Tongue (tissue), 2 donors: Measurements from ENCODE around the gene PDGFD. TPM values are rescaled to one million over a fixed set of nuclear protein-coding genes. Genes with fewer than 3 reads are reported as not detected.

Experiments used
- DNase-seq: peaks from one replicate; pipeline ENCODE4 v3.0.0-alpha.2; 2015
- total RNA-seq: library from RNA; depleted of rRNA; stranded (reverse); fragments of >200 nt; gene quantifications from one replicate; pipeline ENCODE4 v1.2.3, GENCODE V29; 2014

PDGFD gene
- total RNA-seq, 1 donor from 2014 or later, result 9.5 TPM

DNA sequence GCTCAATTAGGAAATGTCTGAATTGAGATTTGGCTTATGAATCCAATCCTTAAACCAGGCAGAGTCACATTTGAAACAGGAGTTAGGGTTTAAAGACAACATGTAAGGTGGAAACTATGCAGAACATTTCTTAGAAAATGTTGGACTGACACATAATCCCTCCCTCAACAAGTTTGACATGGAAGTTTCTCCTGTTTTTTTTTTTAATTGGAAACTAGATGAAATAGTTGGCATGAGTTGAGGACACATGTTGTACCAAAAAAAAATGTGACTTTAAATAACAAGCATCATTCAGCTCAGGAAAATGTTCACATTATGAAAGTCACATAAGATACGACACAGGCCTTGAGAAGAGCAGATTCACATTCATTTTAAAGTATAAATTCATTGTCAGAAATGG is 282.4 kb downstream of the PDGFD start:
- DNase-seq, result peak; percentile 69

DNA sequence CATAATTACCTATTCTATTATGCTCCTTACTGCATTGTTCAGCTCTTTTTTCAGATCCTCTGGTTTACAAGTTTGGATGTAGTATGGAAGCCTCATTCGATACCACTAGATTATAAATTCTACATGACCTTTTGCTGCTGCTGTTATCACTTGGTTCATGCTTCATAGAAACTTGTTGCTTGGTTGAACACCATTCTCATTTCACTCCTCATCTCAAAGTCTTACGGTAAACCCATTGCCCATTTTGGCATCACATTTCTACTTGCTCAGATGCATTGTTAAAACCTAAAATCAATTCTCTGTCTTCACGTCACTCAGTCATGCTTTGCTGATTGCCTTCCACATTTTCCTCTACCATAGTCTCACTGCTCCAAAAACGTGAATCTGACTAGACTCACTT is 283.0 kb downstream of the PDGFD start:
- DNase-seq, result no peak

GRCh38 chr11:103878646-103879045 is 285.3 kb downstream of the PDGFD start:
- no peak for DNase-seq

DNA sequence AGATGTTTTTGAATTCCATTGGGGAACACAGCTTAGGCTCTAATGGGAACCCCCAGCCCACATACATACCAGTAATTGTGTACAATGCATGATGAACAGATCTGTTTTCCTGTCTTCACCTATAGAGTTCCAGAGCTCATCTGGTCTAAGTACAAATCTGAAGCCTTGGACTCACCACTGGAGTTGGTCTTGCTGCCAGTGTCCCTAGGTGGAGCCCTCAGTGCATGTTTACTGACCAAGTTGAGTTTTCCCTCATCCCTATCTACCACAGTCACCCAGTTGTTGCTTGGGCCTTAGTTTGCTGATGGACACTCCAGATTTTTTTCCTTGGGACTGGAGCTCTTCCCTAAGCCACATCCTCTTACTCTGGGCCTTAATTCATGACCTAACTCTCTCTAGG is 286.7 kb downstream of the PDGFD start:
- no peak for DNase-seq

DNA sequence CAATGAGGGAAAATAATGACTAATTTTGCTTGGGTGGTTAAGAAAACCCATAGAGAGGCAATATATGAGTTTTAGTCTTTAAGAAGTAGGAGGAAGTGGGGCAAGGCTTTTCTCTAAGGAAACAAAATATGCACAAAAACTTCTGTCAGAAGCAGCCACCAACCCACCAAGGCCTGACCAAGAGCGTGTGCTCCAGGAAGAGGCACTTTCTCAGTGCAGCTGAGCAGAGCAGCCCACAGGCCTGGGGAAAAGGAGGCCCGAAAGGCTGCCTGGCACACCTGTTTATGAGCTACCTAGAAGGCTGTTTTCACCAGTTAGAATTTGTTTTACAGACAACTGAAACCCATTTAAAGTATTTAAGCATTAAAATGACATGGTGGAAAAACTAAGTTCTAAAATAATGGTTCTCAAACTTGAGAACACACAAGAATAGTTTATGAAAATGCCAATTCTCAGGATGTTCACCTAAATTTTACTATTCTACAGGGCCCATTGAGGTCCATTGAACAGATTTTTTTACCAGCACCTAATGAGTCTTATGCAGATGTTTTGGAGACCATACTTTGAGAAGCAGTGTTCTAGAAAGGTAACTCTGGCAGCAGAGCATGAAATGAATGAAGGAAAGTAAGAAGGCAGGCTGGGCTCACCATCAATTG is 288.0 kb downstream of the PDGFD start:
- no peak for DNase-seq

DNA sequence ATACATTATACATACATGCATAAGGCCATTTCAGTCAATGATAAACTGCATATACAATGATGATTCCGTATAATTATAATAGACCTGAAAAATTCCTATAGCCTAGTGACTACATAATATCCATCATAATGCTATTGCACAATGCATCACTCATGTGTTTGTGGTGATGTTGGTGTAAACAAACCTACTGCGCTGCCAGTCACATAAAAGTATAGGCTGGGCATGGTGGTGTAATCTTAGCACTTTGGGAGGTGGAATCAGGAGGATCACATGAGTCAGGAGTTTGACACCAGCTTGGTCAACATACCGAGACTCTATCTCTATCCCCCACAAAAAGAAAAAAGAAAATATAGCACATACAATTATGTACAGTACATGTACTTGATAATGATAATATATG is 291.2 kb downstream of the PDGFD start:
- DNase-seq, result no peak

DNA sequence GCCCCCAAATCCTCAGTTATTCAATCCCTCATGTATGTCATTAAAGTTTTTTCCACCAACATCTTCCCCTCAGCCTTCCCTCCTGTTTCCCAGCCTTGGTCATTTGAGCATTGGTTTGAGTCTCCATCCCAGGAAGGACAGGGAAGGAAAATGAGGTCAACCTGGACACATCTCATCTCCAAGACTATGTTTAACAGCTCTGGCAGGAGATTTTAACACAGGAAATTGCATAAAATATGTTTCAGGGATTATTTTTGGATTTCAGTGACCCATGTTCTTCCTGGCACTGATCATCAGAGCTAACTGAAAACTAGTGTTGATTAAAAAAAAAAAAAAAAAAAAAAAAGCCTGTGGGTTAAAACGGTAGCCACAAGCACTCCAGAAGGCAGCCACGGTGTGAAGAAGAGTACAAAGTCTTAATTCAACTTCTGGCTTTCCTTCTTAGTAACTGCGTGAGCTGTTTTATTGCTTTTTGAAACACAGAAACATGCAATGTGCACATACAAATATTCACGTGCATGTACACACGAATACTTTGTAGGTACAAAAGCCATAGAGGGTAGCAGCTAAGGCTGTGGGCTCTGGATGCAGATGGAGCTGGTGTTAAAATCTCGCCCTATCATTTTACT is 291.9 kb downstream of the PDGFD start:
- no peak for DNase-seq

DNA sequence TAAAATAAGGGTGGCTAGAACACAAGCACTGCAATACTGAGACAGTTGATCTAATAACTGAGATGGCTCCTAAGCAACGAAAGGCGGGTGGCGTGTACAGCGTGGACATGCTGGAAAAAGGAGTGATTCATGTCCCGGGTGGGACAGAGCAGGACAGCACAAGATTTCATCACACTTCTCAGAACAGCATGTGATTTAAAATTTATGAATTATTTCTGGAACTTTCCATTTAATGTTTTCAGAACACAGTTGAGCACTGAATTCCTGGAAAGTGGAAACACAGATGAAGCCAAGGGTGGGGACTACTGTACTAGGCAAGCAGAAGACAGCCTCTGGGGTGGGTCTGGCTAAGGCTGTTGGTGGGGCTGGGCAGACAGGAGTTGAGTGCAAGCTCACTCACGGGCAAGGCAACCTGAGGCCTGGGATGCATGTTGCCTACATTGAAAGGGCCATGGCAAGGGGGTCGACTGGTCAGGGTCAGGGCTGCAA is 293.1 kb downstream of the PDGFD start:
- DNase-seq, result no peak

DNA sequence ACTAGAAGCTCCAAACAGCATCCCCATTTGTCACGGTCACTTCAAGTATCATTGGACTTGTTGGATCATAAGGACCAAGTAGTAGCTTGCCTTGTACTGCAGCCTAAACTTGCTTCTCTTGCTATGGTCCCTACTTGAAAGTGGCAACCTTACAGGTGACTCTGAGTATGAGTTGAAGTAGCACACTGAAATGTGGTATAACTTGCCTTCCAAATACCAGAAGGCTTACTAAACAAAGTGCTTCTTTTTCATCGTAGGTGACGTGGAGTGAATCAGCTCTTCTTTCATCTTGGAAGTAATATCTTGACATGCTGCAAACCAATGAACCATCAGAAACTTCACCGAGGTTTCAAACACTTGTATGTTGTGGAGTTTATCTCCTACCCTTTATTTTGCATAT is 296.5 kb downstream of the PDGFD start:
- DNase-seq, result no peak

DNA sequence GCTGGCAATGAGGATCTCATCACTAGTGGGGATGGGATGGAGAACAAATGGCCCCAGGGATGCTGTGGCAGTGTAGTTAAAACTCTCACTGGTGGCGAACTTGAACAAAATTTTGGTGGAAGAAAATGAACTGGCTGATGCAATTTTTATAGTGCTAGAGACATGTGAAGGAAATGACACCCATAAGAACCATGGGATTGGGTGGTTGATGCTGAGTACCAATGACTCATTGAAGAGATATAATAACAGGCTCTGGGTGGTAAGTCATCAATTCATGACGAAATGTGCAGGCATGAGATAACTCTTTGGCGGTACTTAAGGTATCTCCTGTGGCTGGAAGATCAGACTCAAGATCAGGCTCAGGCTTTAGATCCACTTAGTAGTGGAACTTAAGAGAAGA is 300.4 kb downstream of the PDGFD start:
- no peak for DNase-seq

DNA sequence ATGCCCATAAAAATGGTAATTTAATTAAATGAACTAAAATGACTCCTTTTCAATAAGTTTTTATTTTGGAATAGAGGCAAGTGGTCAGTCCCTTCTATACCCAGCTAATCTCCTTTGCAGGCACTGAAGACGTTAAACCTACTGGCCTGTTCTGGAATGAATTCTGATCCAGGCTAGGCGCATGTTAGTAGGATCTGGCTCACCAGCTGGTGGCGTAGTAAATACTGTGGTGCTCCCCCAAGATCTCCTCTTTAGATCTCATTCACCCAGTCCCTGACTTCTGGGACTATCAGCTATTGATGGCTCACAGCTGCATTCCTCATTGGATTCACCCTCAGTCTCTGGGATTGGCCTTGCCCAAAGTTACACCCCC is 301.2 kb downstream of the PDGFD start:
- DNase-seq, result no peak

- no peak for DNase-seq
Observed at GRCh38 chr11:103862094-103862801, 301.7 kb downstream of the PDGFD start.

Other genes with a start within 250 kb of the PDGFD start
- gene DDI1, start 127.5 kb downstream of the PDGFD start, total RNA-seq, result not detected